ENCODE data around the gene GPRC5B.

- TF ChIP-seq CTCF (IDR thresholded peaks at IDR 0.05) = no peak
- no peak for TF ChIP-seq ZFX (IDR thresholded peaks at IDR 0.05; ENCODE audit: borderline replicate concordance)
These were observed 41.3 kb downstream of the GPRC5B start for GRCh38 chr16:19843371-19843770.
